Forelimb muscle (tissue), 1 donor: ENCODE measurements around the gene TTC28. TPM values are rescaled to one million over a fixed set of nuclear protein-coding genes. Genes with fewer than 3 reads are reported as not detected.
"Not testable (repeated sequence)": the region's sequence is repeated elsewhere in the genome, so short reads cannot be mapped to it uniquely, and the experiment has no call there.

Experiments used
- DNase-seq: peaks from one replicate; pipeline ENCODE4 v3.0.0-alpha.2; 2013; ENCODE audit warnings: low read depth
- polyA plus RNA-seq: library from polyadenylated mRNA; unstranded; fragments of 120-200 nt; gene quantifications from one replicate; pipeline ENCODE4 v1.2.1, GENCODE V29; 2013; ENCODE audit not compliant: insufficient read length

The TTC28 gene
- polyA plus RNA-seq, 1 donor = 24.9 TPM

- DNase-seq = not testable (repeated sequence)
Measured at GRCh38 chr22:28678170-28678569, 1.5 kb downstream of the TTC28 start.

- DNase-seq = no peak
Measured at GRCh38 chr22:28674121-28674563, 5.5 kb downstream of the TTC28 start.

GRCh38 chr22:28670756-28671155, 8.9 kb downstream of the TTC28 start:
- DNase-seq = no peak

GRCh38 chr22:28670161-28670560, 9.5 kb downstream of the TTC28 start:
- no peak for DNase-seq

- DNase-seq = no peak
Measured at GRCh38 chr22:28669387-28669786, 10.3 kb downstream of the TTC28 start.

GRCh38 chr22:28663569-28663942, 16.1 kb downstream of the TTC28 start:
- DNase-seq = not testable (repeated sequence)

- DNase-seq = no peak
Measured at GRCh38 chr22:28658448-28658847, 21.2 kb downstream of the TTC28 start.

GRCh38 chr22:28656181-28656580, 23.5 kb downstream of the TTC28 start:
- DNase-seq = no peak

- DNase-seq = no peak
Measured at GRCh38 chr22:28650463-28650862, 29.2 kb downstream of the TTC28 start.

GRCh38 chr22:28648792-28649191, 30.8 kb downstream of the TTC28 start:
- DNase-seq = no peak

- no peak for DNase-seq
Measured at GRCh38 chr22:28647216-28647615, 32.4 kb downstream of the TTC28 start.

GRCh38 chr22:28639321-28639720, 40.3 kb downstream of the TTC28 start:
- DNase-seq = no peak

GRCh38 chr22:28637225-28637624, 42.4 kb downstream of the TTC28 start:
- DNase-seq = no peak

GRCh38 chr22:28630177-28630574, 49.5 kb downstream of the TTC28 start:
- DNase-seq = no peak

GRCh38 chr22:28629420-28630176, 50.0 kb downstream of the TTC28 start:
- DNase-seq = no peak

GRCh38 chr22:28628766-28629165, 50.9 kb downstream of the TTC28 start:
- DNase-seq = no peak

- DNase-seq = no peak
Measured at GRCh38 chr22:28627791-28628190, 51.8 kb downstream of the TTC28 start.

GRCh38 chr22:28620244-28620922, 59.3 kb downstream of the TTC28 start:
- no peak for DNase-seq

- no peak for DNase-seq
Measured at GRCh38 chr22:28619236-28619635, 60.4 kb downstream of the TTC28 start.

- DNase-seq = not testable (repeated sequence)
Measured at GRCh38 chr22:28615423-28615822, 64.2 kb downstream of the TTC28 start.

- DNase-seq = no peak
Measured at GRCh38 chr22:28609921-28610320, 69.7 kb downstream of the TTC28 start.

GRCh38 chr22:28608546-28608945, 71.1 kb downstream of the TTC28 start:
- DNase-seq = no peak

- DNase-seq = no peak
Measured at GRCh38 chr22:28607795-28608194, 71.8 kb downstream of the TTC28 start.
